ENCODE data around the gene TESMIN. TPM values are rescaled to one million over a fixed set of nuclear protein-coding genes. Genes with fewer than 3 reads are reported as not detected.

The TESMIN gene
- total RNA-seq, 1 experiment from 2014 or later = 24.8 TPM

- POLR2A ChIA-PET = no interaction called here
- Histone ChIP-seq H3K9ac (ENCODE audit: low read length) (no peak overlapping the region), H3K27ac (ENCODE audit: low read depth, low read length) (no peak overlapping the region), H3K4me2 (ENCODE audit: low read length) (no peak overlapping the region), H3K4me3 (replicated peaks in 1 of 2; ENCODE audit: low read depth in 1 of 2, low read length in 2 of 2) (no peak overlapping the region), H3K4me1 (ENCODE audit: control insufficient read depth in 1 of 2, insufficient read depth in 2 of 2, low read length in 2 of 2) (peaks cover 0 to 3% of the 10 kb centered on the region in 2 experiments; a peak in 1 of 4 replicates), H3K9me2 (ENCODE audit: insufficient read depth) (no peaks in the 10 kb centered on the region), H3K9me3 (ENCODE audit: control insufficient read depth in 1 of 2, insufficient read depth in 1 of 2, low read depth in 1 of 2, low read length in 2 of 2) (no peaks in the 10 kb centered on the region), H2AFZ (ENCODE audit: low read depth, low read length, poor library complexity, severe bottlenecking) (no peak overlapping the region), H3K79me2 (ENCODE audit: insufficient read depth, low read length) (no peaks in the 10 kb centered on the region), H3K36me3 (ENCODE audit: control insufficient read depth in 1 of 2, insufficient read depth in 2 of 2, low read length in 2 of 2) (peaks cover 11 to 13% of the 10 kb centered on the region in 2 experiments; a peak in 3 of 4 replicates), H4K20me1 (ENCODE audit: insufficient read depth) (no peaks in the 10 kb centered on the region), H3K27me3 (ENCODE audit: insufficient read depth, low read length) (no peaks in the 10 kb centered on the region)
- no peak for ATAC-seq
- DNase-seq (ENCODE audit: low read depth, low spot score) = no peak
- no peak for TF ChIP-seq EZH2phosphoT487 (IDR thresholded peaks at IDR 0.05; ENCODE audit: borderline replicate concordance)
- TF ChIP-seq EZH2 (IDR thresholded peaks at IDR 0.05) = no peak
- no peak for TF ChIP-seq ATF3 (IDR thresholded peaks at IDR 0.05)
- intact Hi-C loops (cut with micrococcal nuclease) = no loop called here
- RAD21 ChIA-PET (ENCODE audit: low non-redundant PET in 1 of 2, low total read pairs in 2 of 2, uncharacterized antibody in 2 of 2, unreplicated experiment in 2 of 2) = no interaction called here
- CTCF ChIA-PET = no interaction called here
- BruUV-seq (replicated peaks) = no TSS peak
Measured at GRCh38 chr11:68756171-68756766, 4.9 kb upstream of the TESMIN start.

GRCh38 chr11:68753300-68753699 is 2.0 kb upstream of the TESMIN start:
- CTCF ChIA-PET = no interaction called here
- no peak for ATAC-seq

More at GRCh38 chr11:68753300-68753699, 2.0 kb upstream of the TESMIN start:
- H3K36me3 ChIP-seq (ENCODE audit: control insufficient read depth in 1 of 2, insufficient read depth in 2 of 2, low read length in 2 of 2) = peaks cover 7 to 14% of the 10 kb centered on the region in 2 experiments; a peak in 3 of 4 replicates
- TF ChIP-seq SP1 (IDR thresholded peaks at IDR 0.05; ENCODE audit: low read depth) (no peak), ELF1 (IDR thresholded peaks at IDR 0.05; ENCODE audit: borderline replicate concordance, low read depth) (no peak), ZFX (IDR thresholded peaks at IDR 0.05) (no peak), CEBPB (IDR thresholded peaks at IDR 0.05; ENCODE audit: low read depth) (no peak), RAD21 (IDR thresholded peaks at IDR 0.05; ENCODE audit: low read depth) (peak; percentile 31; the same call in 1 of the 2 replicates), CBX3 (IDR thresholded peaks at IDR 0.05; ENCODE audit: low read depth) (no peak), CTCF (IDR thresholded peaks at IDR 0.05 in 2 of 3, conservative IDR thresholded peaks at IDR 0.05 in 1 of 3; ENCODE audit: borderline replicate concordance in 1 of 3, insufficient read depth in 1 of 3, low read depth in 2 of 3, low read length in 2 of 3) (0 out of 6 replicates have a peak, but pooled peaks of 1 of the 3 experiments have one; percentile 1)
- no peak overlapping the region for H2AFZ ChIP-seq (ENCODE audit: low read depth, low read length, poor library complexity, severe bottlenecking)
- no peaks in the 10 kb centered on the region for H3K9me2 ChIP-seq (ENCODE audit: insufficient read depth)
- BruUV-seq (replicated peaks) = no TSS peak
- no peak overlapping the region for H3K27ac ChIP-seq (ENCODE audit: low read depth, low read length)
- ChIA-PET RAD21 (ENCODE audit: low non-redundant PET in 1 of 2, low total read pairs in 2 of 2, uncharacterized antibody in 2 of 2, unreplicated experiment in 2 of 2) (no interaction called here), POLR2A (no interaction called here)
- H3K4me2 ChIP-seq (ENCODE audit: low read length) = no peak overlapping the region
- H4K20me1 ChIP-seq (ENCODE audit: insufficient read depth) = no peaks in the 10 kb centered on the region
- DNase-seq (ENCODE audit: low read depth, low spot score) = no peak
- no peaks in the 10 kb centered on the region for H3K9me3 ChIP-seq (ENCODE audit: control insufficient read depth in 1 of 2, insufficient read depth in 1 of 2, low read depth in 1 of 2, low read length in 2 of 2)
- no peak overlapping the region for H3K9ac ChIP-seq (ENCODE audit: low read length)
- H3K79me2 ChIP-seq (ENCODE audit: insufficient read depth, low read length) = no peaks in the 10 kb centered on the region
- intact Hi-C loops (cut with micrococcal nuclease) = no loop called here
- no peak overlapping the region for H3K4me3 ChIP-seq (replicated peaks in 1 of 2; ENCODE audit: low read depth in 1 of 2, low read length in 2 of 2)
- peaks cover 0 to 3% of the 10 kb centered on the region in 2 experiments; a peak in 1 of 4 replicates for H3K4me1 ChIP-seq (ENCODE audit: control insufficient read depth in 1 of 2, insufficient read depth in 2 of 2, low read length in 2 of 2)
- H3K27me3 ChIP-seq (ENCODE audit: insufficient read depth, low read length) = no peaks in the 10 kb centered on the region
